Measurements from ENCODE around the gene COPZ1. TPM values are rescaled to one million over a fixed set of nuclear protein-coding genes. Genes with fewer than 3 reads are reported as not detected.

COPZ1 gene, protein sequence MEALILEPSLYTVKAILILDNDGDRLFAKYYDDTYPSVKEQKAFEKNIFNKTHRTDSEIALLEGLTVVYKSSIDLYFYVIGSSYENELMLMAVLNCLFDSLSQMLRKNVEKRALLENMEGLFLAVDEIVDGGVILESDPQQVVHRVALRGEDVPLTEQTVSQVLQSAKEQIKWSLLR
- 130 TPM for total RNA-seq (ENCODE audit: unreplicated experiment)
- long read RNA-seq, transcript COPZ1-201 (9 exons, 1,897 nt) = major isoform, 61 of 74 reads
- long read RNA-seq, partial matches to known transcripts = 6 of 74 reads
- long read RNA-seq, other reads (novel, unspliced or antisense) = 5 of 74 reads

DNA sequence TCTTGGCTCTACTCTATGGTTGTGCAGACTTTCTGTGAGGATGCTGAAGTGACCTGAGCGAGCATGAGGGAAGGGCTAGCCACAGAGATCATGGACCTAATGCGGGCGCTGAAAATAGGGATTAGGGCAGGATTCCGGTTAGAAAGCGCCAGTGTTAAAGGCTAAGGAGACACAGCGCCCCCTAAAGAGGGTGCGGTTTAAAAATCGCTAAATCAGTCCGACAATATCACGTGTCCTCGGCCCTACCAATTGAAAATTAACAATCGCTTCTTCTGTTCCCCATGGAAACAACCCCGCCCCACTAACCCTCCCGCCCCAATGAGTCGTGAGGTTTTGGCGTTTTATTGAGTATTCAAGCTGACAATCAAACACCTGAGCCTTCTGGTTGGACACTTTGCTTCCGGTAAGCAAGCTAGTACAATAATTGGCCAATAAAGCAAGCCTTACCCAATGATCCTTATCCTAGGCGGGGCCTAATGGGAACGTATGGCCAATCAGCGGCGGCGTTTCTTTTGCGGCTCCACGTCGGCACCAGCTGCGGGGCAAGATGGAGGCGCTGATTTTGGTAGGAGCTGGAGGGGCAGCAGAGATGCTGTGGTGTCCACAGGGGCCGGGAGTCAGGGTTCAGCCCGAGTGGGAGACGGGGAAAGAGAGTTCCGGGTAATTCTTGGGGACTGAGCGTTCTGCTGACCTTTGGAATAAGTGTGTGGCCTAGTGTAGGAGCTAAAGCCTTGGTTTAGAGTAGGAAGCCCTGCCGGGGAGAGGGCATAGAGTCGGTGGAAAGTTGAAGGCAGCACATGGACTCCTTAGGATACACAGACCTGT lies at the start of gene COPZ1:
Gene COPZ1 (plus strand): TSS at position 515 of the 825 bp plus-strand sequence. CDS start 33 bp downstream, at position 548.
- TF ChIP-seq, protein P1, sequence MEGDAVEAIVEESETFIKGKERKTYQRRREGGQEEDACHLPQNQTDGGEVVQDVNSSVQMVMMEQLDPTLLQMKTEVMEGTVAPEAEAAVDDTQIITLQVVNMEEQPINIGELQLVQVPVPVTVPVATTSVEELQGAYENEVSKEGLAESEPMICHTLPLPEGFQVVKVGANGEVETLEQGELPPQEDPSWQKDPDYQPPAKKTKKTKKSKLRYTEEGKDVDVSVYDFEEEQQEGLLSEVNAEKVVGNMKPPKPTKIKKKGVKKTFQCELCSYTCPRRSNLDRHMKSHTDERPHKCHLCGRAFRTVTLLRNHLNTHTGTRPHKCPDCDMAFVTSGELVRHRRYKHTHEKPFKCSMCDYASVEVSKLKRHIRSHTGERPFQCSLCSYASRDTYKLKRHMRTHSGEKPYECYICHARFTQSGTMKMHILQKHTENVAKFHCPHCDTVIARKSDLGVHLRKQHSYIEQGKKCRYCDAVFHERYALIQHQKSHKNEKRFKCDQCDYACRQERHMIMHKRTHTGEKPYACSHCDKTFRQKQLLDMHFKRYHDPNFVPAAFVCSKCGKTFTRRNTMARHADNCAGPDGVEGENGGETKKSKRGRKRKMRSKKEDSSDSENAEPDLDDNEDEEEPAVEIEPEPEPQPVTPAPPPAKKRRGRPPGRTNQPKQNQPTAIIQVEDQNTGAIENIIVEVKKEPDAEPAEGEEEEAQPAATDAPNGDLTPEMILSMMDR (IDR thresholded peaks at IDR 0.05; ENCODE audit: unreplicated experiment) = peak; percentile 82
- Mint-ChIP-seq H3K4me1 (ENCODE audit: unreplicated experiment) (peaks cover 26% of the 10 kb centered on the region), H3K27me3 (ENCODE audit: unreplicated experiment) (peaks cover 2% of the 10 kb centered on the region), H3K36me3 (ENCODE audit: low read depth, unreplicated experiment) (no peaks in the 10 kb centered on the region), H3K9me3 (ENCODE audit: unreplicated experiment) (no peaks in the 10 kb centered on the region), H3K27ac (ENCODE audit: unreplicated experiment) (peak within 1 kb of the TSS; percentile 99), H3K4me3 (ENCODE audit: unreplicated experiment) (peak within 1 kb of the TSS; percentile 99)
- peak; percentile 88 for DNase-seq (ENCODE audit: low spot score)

DNA sequence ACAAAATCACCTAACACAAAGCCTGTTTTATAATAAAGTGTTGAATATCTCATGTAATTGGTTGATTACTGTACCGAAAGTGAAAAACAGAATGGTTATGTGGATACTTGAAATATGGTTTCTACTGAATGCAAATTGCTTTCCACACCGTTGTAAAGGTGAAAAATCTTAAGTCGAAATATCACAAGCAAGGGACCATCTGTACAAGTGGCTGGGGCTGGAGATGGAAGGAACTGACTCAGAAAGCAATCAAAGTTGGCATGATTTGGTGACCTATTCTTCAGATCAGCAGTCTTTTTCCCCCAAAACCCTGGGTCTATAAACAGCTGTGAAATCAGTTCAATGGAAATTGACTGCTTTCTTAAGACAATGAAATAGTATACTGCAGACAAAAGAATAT lies 48.6 kb upstream of the COPZ1 start:
- TF ChIP-seq, protein P1 (IDR thresholded peaks at IDR 0.05; ENCODE audit: unreplicated experiment) = no peak
- peak overlapping the region; percentile 52 for H3K4me3 Mint-ChIP-seq (ENCODE audit: unreplicated experiment)
- no peaks in the 10 kb centered on the region for H3K27me3 Mint-ChIP-seq (ENCODE audit: unreplicated experiment)
- H3K9me3 Mint-ChIP-seq (ENCODE audit: unreplicated experiment) = no peaks in the 10 kb centered on the region
- H3K36me3 Mint-ChIP-seq (ENCODE audit: low read depth, unreplicated experiment) = peaks cover 16% of the 10 kb centered on the region
- H3K27ac Mint-ChIP-seq (ENCODE audit: unreplicated experiment) = no peak overlapping the region
- DNase-seq (ENCODE audit: low spot score) = no peak
- H3K4me1 Mint-ChIP-seq (ENCODE audit: unreplicated experiment) = peaks cover 13% of the 10 kb centered on the region

DNA sequence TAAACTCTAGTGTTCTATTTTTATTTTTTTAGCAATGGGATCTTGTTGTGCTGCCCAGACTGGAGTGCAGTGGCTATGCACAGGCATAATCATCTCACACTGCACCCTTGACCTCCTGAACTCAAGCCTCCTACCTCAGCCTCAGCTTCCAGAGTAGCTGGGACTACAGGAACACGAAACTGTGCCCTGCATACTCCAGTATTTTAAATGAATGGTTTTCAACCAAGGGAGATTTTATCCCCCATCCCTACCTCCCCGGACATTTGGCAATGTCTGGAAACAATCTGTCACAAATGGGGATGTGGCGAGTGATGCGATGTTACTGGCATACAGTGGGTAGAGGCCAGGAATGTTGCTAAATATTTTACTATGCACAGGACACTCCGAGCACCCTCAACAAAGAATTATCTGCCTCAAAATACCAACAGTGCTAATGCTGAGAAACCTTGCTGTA lies 47.1 kb upstream of the COPZ1 start:
- no peak overlapping the region for H3K27ac Mint-ChIP-seq (ENCODE audit: unreplicated experiment)
- peaks cover 31% of the 10 kb centered on the region for H3K36me3 Mint-ChIP-seq (ENCODE audit: low read depth, unreplicated experiment)
- no peak for DNase-seq (ENCODE audit: low spot score)
- H3K4me1 Mint-ChIP-seq (ENCODE audit: unreplicated experiment) = peaks cover 28% of the 10 kb centered on the region
- no peak overlapping the region for H3K4me3 Mint-ChIP-seq (ENCODE audit: unreplicated experiment)
- TF ChIP-seq, protein P1 (IDR thresholded peaks at IDR 0.05; ENCODE audit: unreplicated experiment) = no peak
- no peaks in the 10 kb centered on the region for H3K9me3 Mint-ChIP-seq (ENCODE audit: unreplicated experiment)
- no peaks in the 10 kb centered on the region for H3K27me3 Mint-ChIP-seq (ENCODE audit: unreplicated experiment)

DNA sequence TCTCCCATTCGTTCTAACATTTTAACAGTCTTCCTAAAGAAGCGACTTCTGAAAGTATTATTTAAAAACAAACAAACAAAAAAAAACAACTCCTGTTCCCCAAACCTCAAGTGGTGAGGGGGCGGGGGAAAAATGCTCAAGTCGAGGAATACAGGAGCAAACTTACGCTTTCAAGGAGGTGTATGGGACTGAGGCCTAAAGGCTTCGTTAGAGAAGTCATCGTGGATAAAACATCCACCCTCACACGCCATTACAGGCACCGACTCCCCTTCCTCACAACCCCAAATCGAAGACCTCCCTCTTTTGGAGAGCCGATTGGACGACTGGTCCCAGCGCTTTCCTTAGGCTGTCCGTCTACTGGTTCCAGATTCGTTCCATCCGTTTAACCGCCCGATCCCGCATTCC lies 45.7 kb upstream of the COPZ1 start:
- peaks cover 41% of the 10 kb centered on the region for H3K4me1 Mint-ChIP-seq (ENCODE audit: unreplicated experiment)
- H3K36me3 Mint-ChIP-seq (ENCODE audit: low read depth, unreplicated experiment) = peaks cover 36% of the 10 kb centered on the region
- H3K27ac Mint-ChIP-seq (ENCODE audit: unreplicated experiment) = no peak overlapping the region
- no peaks in the 10 kb centered on the region for H3K9me3 Mint-ChIP-seq (ENCODE audit: unreplicated experiment)
- DNase-seq (ENCODE audit: low spot score) = no peak
- TF ChIP-seq, protein P1 (IDR thresholded peaks at IDR 0.05; ENCODE audit: unreplicated experiment) = no peak
- H3K27me3 Mint-ChIP-seq (ENCODE audit: unreplicated experiment) = peaks cover 5% of the 10 kb centered on the region
- H3K4me3 Mint-ChIP-seq (ENCODE audit: unreplicated experiment) = no peak overlapping the region
